ENCODE results near the gene METTL6.
"Not testable (repeated sequence)": the region's sequence is repeated elsewhere in the genome, so short reads cannot be mapped to it uniquely, and the experiment has no call there.

Gene METTL6

GRCh38 chr3:15382405-15382923 lies 44.9 kb downstream of the METTL6 start:
- no peaks in the 10 kb centered on the region for H3K36me3 ChIP-seq (ENCODE audit: control insufficient read depth, low read depth, low read length)
- H3K4me1 ChIP-seq (ENCODE audit: control insufficient read depth, low read depth, low read length), result no peaks in the 10 kb centered on the region
- no peak overlapping the region for H3K9ac ChIP-seq (ENCODE audit: low read length)
- H3K4me3 ChIP-seq (ENCODE audit: low read length), result no peak overlapping the region
- H3K27ac ChIP-seq (ENCODE audit: low read length), result no peak overlapping the region
- no peaks in the 10 kb centered on the region for H3K9me3 ChIP-seq (ENCODE audit: control insufficient read depth, low read depth, low read length)
- no peaks in the 10 kb centered on the region for H3K27me3 ChIP-seq (ENCODE audit: control insufficient read depth, insufficient read depth, low read length)

GRCh38 chr3:15380980-15381890 lies 46.1 kb downstream of the METTL6 start:
- Histone ChIP-seq H3K4me1 (ENCODE audit: control insufficient read depth, low read depth, low read length) (no peaks in the 10 kb centered on the region), H3K9ac (ENCODE audit: low read length) (no peak overlapping the region), H3K36me3 (ENCODE audit: control insufficient read depth, low read depth, low read length) (no peaks in the 10 kb centered on the region), H3K4me3 (ENCODE audit: low read length) (no peak overlapping the region), H3K27me3 (ENCODE audit: control insufficient read depth, insufficient read depth, low read length) (no peaks in the 10 kb centered on the region), H3K9me3 (ENCODE audit: control insufficient read depth, low read depth, low read length) (no peaks in the 10 kb centered on the region), H3K27ac (ENCODE audit: low read length) (no peak overlapping the region)

- Histone ChIP-seq H3K36me3 (ENCODE audit: control insufficient read depth, low read depth, low read length) (no peaks in the 10 kb centered on the region), H3K9me3 (ENCODE audit: control insufficient read depth, low read depth, low read length) (no peaks in the 10 kb centered on the region), H3K27ac (ENCODE audit: low read length) (peak overlapping the region; percentile 44), H3K27me3 (ENCODE audit: control insufficient read depth, insufficient read depth, low read length) (no peaks in the 10 kb centered on the region), H3K4me1 (ENCODE audit: control insufficient read depth, low read depth, low read length) (no peaks in the 10 kb centered on the region), H3K4me3 (ENCODE audit: low read length) (peak overlapping the region; percentile 51), H3K9ac (ENCODE audit: low read length) (peak overlapping the region; percentile 48)
Measured at GRCh38 chr3:15377961-15378791, 49.2 kb downstream of the METTL6 start.

GRCh38 chr3:15375461-15376000 lies 51.8 kb downstream of the METTL6 start:
- no peaks in the 10 kb centered on the region for H3K27me3 ChIP-seq (ENCODE audit: control insufficient read depth, insufficient read depth, low read length)
- no peak overlapping the region for H3K9ac ChIP-seq (ENCODE audit: low read length)
- no peak overlapping the region for H3K4me3 ChIP-seq (ENCODE audit: low read length)
- H3K9me3 ChIP-seq (ENCODE audit: control insufficient read depth, low read depth, low read length), result no peaks in the 10 kb centered on the region
- H3K27ac ChIP-seq (ENCODE audit: low read length), result no peak overlapping the region
- no peaks in the 10 kb centered on the region for H3K4me1 ChIP-seq (ENCODE audit: control insufficient read depth, low read depth, low read length)
- no peaks in the 10 kb centered on the region for H3K36me3 ChIP-seq (ENCODE audit: control insufficient read depth, low read depth, low read length)

GRCh38 chr3:15372918-15373317 lies 54.4 kb downstream of the METTL6 start:
- Histone ChIP-seq H3K4me1 (ENCODE audit: control insufficient read depth, low read depth, low read length) (no peaks in the 10 kb centered on the region), H3K27me3 (ENCODE audit: control insufficient read depth, insufficient read depth, low read length) (no peaks in the 10 kb centered on the region), H3K27ac (ENCODE audit: low read length) (no peak overlapping the region), H3K4me3 (ENCODE audit: low read length) (no peak overlapping the region), H3K9ac (ENCODE audit: low read length) (no peak overlapping the region), H3K36me3 (ENCODE audit: control insufficient read depth, low read depth, low read length) (no peaks in the 10 kb centered on the region), H3K9me3 (ENCODE audit: control insufficient read depth, low read depth, low read length) (no peaks in the 10 kb centered on the region)

- Histone ChIP-seq H3K4me1 (ENCODE audit: control insufficient read depth, low read depth, low read length) (no peaks in the 10 kb centered on the region), H3K27ac (ENCODE audit: low read length) (no peak overlapping the region), H3K4me3 (ENCODE audit: low read length) (no peak overlapping the region), H3K36me3 (ENCODE audit: control insufficient read depth, low read depth, low read length) (no peaks in the 10 kb centered on the region), H3K9ac (ENCODE audit: low read length) (no peak overlapping the region), H3K9me3 (ENCODE audit: control insufficient read depth, low read depth, low read length) (no peaks in the 10 kb centered on the region), H3K27me3 (ENCODE audit: control insufficient read depth, insufficient read depth, low read length) (no peaks in the 10 kb centered on the region)
Measured at GRCh38 chr3:15368561-15369135, 58.7 kb downstream of the METTL6 start.

GRCh38 chr3:15367059-15367458 lies 60.3 kb downstream of the METTL6 start:
- Histone ChIP-seq H3K9me3 (ENCODE audit: control insufficient read depth, low read depth, low read length) (no peaks in the 10 kb centered on the region), H3K9ac (ENCODE audit: low read length) (no peak overlapping the region), H3K36me3 (ENCODE audit: control insufficient read depth, low read depth, low read length) (no peaks in the 10 kb centered on the region), H3K27me3 (ENCODE audit: control insufficient read depth, insufficient read depth, low read length) (no peaks in the 10 kb centered on the region), H3K27ac (ENCODE audit: low read length) (no peak overlapping the region), H3K4me1 (ENCODE audit: control insufficient read depth, low read depth, low read length) (no peaks in the 10 kb centered on the region), H3K4me3 (ENCODE audit: low read length) (no peak overlapping the region)

- not testable (repeated sequence) for H3K27ac ChIP-seq (ENCODE audit: low read length); H3K36me3 ChIP-seq (ENCODE audit: control insufficient read depth, low read depth, low read length); H3K4me3 ChIP-seq (ENCODE audit: low read length); H3K9ac ChIP-seq (ENCODE audit: low read length); H3K27me3 ChIP-seq (ENCODE audit: control insufficient read depth, insufficient read depth, low read length); H3K9me3 ChIP-seq (ENCODE audit: control insufficient read depth, low read depth, low read length)
- peaks cover 14% of the 10 kb centered on the region for H3K4me1 ChIP-seq (ENCODE audit: control insufficient read depth, low read depth, low read length)
Measured at GRCh38 chr3:15364078-15364477, 63.3 kb downstream of the METTL6 start.

- Histone ChIP-seq H3K36me3 (ENCODE audit: control insufficient read depth, low read depth, low read length) (no peaks in the 10 kb centered on the region), H3K9me3 (ENCODE audit: control insufficient read depth, low read depth, low read length) (no peaks in the 10 kb centered on the region), H3K4me1 (ENCODE audit: control insufficient read depth, low read depth, low read length) (peaks cover 14% of the 10 kb centered on the region), H3K27ac (ENCODE audit: low read length) (no peak overlapping the region), H3K9ac (ENCODE audit: low read length) (no peak overlapping the region), H3K4me3 (ENCODE audit: low read length) (no peak overlapping the region), H3K27me3 (ENCODE audit: control insufficient read depth, insufficient read depth, low read length) (no peaks in the 10 kb centered on the region)
Measured at GRCh38 chr3:15361494-15362214, 65.7 kb downstream of the METTL6 start.

- peaks cover 20% of the 10 kb centered on the region for H3K4me1 ChIP-seq (ENCODE audit: control insufficient read depth, low read depth, low read length)
- no peaks in the 10 kb centered on the region for H3K27me3 ChIP-seq (ENCODE audit: control insufficient read depth, insufficient read depth, low read length)
- no peak overlapping the region for H3K9ac ChIP-seq (ENCODE audit: low read length)
- H3K4me3 ChIP-seq (ENCODE audit: low read length), result no peak overlapping the region
- H3K36me3 ChIP-seq (ENCODE audit: control insufficient read depth, low read depth, low read length), result no peaks in the 10 kb centered on the region
- no peak overlapping the region for H3K27ac ChIP-seq (ENCODE audit: low read length)
- no peaks in the 10 kb centered on the region for H3K9me3 ChIP-seq (ENCODE audit: control insufficient read depth, low read depth, low read length)
Measured at GRCh38 chr3:15360788-15361493, 66.4 kb downstream of the METTL6 start.
